GM12878 (cell line): ENCODE measurements around the gene FNIP1. TPM values are rescaled to one million over a fixed set of nuclear protein-coding genes. Genes with fewer than 3 reads are reported as not detected.
A peak's percentile ranks its signal among the peaks of the same experiment; 100 is the strongest.

Experiments
- ATAC-seq: fragments of 200-7000 bp; cut with Tn5 transposase; 3 replicates; pipeline ENCODE4 v1.9.1; 2020; ENCODE audit warnings: mild to moderate bottlenecking, moderate library complexity
- BruUV-seq: library from RNA; stranded (reverse); fragments of 400-500 nt; replicated peaks from 2 replicates; lab custom pipeline; 2021; lab: Mats Ljungman, UMichigan
- CTCF ChIA-PET: fragments of 300-600 bp; sonication (Branson Sonifier 250); formaldehyde crosslinking; extraction: SDS; loops from one replicate; lab custom pipeline; 2021; ENCODE audit warnings: inconsistent platforms; lab: Yijun Ruan, JAX
- POLR2A ChIA-PET: fragments of 350-600 bp; formaldehyde crosslinking; extraction: SDS; loops from one replicate; lab custom pipeline; 2021; ENCODE audit warnings: inconsistent platforms; lab: Charles Lee
- RAD21 ChIA-PET: fragments of 300-600 bp; sonication (Branson Sonifier 250); formaldehyde crosslinking; loops from one replicate; lab custom pipeline; 2023; ENCODE audit warnings: antibody characterized with exemption; ENCODE audit not compliant: unreplicated experiment; lab: Charles Lee
- SMC1A ChIA-PET: fragments of 300-600 bp; sonication (Branson Sonifier 250); formaldehyde crosslinking; loops from one replicate; lab custom pipeline; 2023; ENCODE audit not compliant: unreplicated experiment, uncharacterized antibody; lab: Charles Lee
- DNase-seq: peaks from one replicate; pipeline ENCODE4 v3.0.0-alpha.2; 2011; ENCODE audit warnings: low read depth, low spot score
- FAIRE-seq: peaks from 3 replicates; lab custom pipeline; 2011; peaks lifted over from hg19 to GRCh38; lab: Jason Lieb, UNC
- H2AFZ ChIP-seq: 2 replicates; pipeline ENCODE4 v1.6.0; 2011; ENCODE audit warnings: low read depth, low read length, control low read depth; ENCODE audit not compliant: control insufficient read depth
- H3K27ac ChIP-seq: 2 replicates; pipeline ENCODE4 v1.5.1; 2011; ENCODE audit warnings: control low read depth; ENCODE audit not compliant: control insufficient read depth, insufficient read depth
- H3K27me3 ChIP-seq, 2 experiments: replicated peaks in 1 of 2; 2 replicates each; pipeline versions ENCODE4 v1.6.0 to v1.6.1; 2011; ENCODE audit warnings: low read length in 1 of 2; ENCODE audit not compliant: control insufficient read depth in 2 of 2, insufficient read depth in 2 of 2
- H3K36me3 ChIP-seq, 2 experiments: 2 replicates each; pipeline ENCODE4 v1.5.1; 2011; ENCODE audit warnings: low read length in 1 of 2; ENCODE audit not compliant: control insufficient read depth in 2 of 2, insufficient read depth in 2 of 2
- H3K4me1 ChIP-seq: 2 replicates; pipeline ENCODE4 v1.6.1; 2011; ENCODE audit warnings: mild to moderate bottlenecking, low read length, moderate library complexity, mixed read lengths; ENCODE audit not compliant: control insufficient read depth, insufficient read depth
- H3K4me2 ChIP-seq: 2 replicates; pipeline ENCODE4 v1.6.0; 2011; ENCODE audit warnings: control low read depth; ENCODE audit not compliant: control insufficient read depth, insufficient read depth
- H3K4me3 ChIP-seq: fragments of 200-600 bp; sonication (generic); 2 replicates; pipeline ENCODE4 v1.5.1; 2016
- H3K79me2 ChIP-seq: 2 replicates; pipeline ENCODE4 v1.6.0; 2011; ENCODE audit warnings: low read length; ENCODE audit not compliant: control insufficient read depth, insufficient read depth
- H3K9ac ChIP-seq: 2 replicates; pipeline ENCODE4 v1.8.0; 2011; ENCODE audit warnings: low read length, control low read depth, mixed read lengths; ENCODE audit not compliant: control insufficient read depth, insufficient read depth
- H3K9me3 ChIP-seq: replicated peaks from 3 replicates; pipeline ENCODE4 v1.5.1; 2011; ENCODE audit warnings: mild to moderate bottlenecking, low read length; ENCODE audit not compliant: control insufficient read depth, insufficient read depth
- H4K20me1 ChIP-seq: 2 replicates; pipeline ENCODE4 v1.6.0; 2011; ENCODE audit not compliant: control insufficient read depth, insufficient read depth
- EED ChIP-seq: sonication (generic); IDR thresholded peaks from 2 replicates; pipeline ENCODE4 v1.6.1; 2016; ENCODE audit warnings: antibody characterized with exemption, low read depth
- EGR1 ChIP-seq, 2 experiments: IDR thresholded peaks; 1 replicate in 1 of 2; 2 replicates in 1 of 2; pipeline ENCODE4 v1.6.1; 2011 to 2012; ENCODE audit warnings: low read depth in 2 of 2, low read length in 2 of 2, borderline replicate concordance in 1 of 2, mild to moderate bottlenecking in 1 of 2, moderate library complexity in 1 of 2
- FOS ChIP-seq: IDR thresholded peaks from 3 replicates; pipeline ENCODE4 v1.6.1; 2011; ENCODE audit warnings: borderline replicate concordance; ENCODE audit not compliant: insufficient read length; ENCODE audit errors: extremely low read depth
- IKZF1 ChIP-seq: fragments of 450-650 bp; conservative IDR thresholded peaks from 2 replicates; pipeline ENCODE4 v1.6.1; 2017; ENCODE audit warnings: antibody characterized with exemption, mild to moderate bottlenecking
- IKZF2 ChIP-seq, 2 experiments: fragments of 450-650 bp; IDR thresholded peaks; 2 replicates each; pipeline ENCODE4 v1.6.1; 2017; ENCODE audit warnings: mild to moderate bottlenecking in 2 of 2, moderate library complexity in 2 of 2
- IRF4 ChIP-seq: IDR thresholded peaks from 2 replicates; pipeline ENCODE4 v1.6.1; 2011; ENCODE audit warnings: low read depth, low read length
- JUNB ChIP-seq: IDR thresholded peaks from 2 replicates; pipeline ENCODE4 v1.6.1; 2016; ENCODE audit warnings: antibody characterized with exemption, mild to moderate bottlenecking
- MEF2A ChIP-seq: IDR thresholded peaks from 2 replicates; pipeline ENCODE4 v1.6.1; 2011; ENCODE audit warnings: low read depth, mild to moderate bottlenecking, low read length, moderate library complexity; ENCODE audit not compliant: insufficient read depth
- MEF2B ChIP-seq: fragments of 450-650 bp; IDR thresholded peaks from 2 replicates; pipeline ENCODE4 v1.6.1; 2018; ENCODE audit warnings: mild to moderate bottlenecking, moderate library complexity; ENCODE audit not compliant: partially characterized antibody, poor library complexity, severe bottlenecking
- NFIC ChIP-seq: IDR thresholded peaks from 2 replicates; pipeline ENCODE4 v1.6.1; 2012; ENCODE audit warnings: low read depth, mild to moderate bottlenecking, inconsistent platforms, low read length, moderate library complexity
- PML ChIP-seq: IDR thresholded peaks from 2 replicates; pipeline ENCODE4 v1.6.1; 2012; ENCODE audit warnings: low read length, inconsistent platforms
- RAD21 ChIP-seq: IDR thresholded peaks from 2 replicates; pipeline ENCODE4 v1.6.1; 2011; ENCODE audit warnings: mild to moderate bottlenecking, low read depth, low read length, moderate library complexity; ENCODE audit not compliant: insufficient read depth
- RBBP5 ChIP-seq: fragments of 200-600 bp; sonication (generic); conservative IDR thresholded peaks from 2 replicates; pipeline ENCODE4 v1.6.1; 2016
- RUNX3 ChIP-seq: IDR thresholded peaks from 2 replicates; pipeline ENCODE4 v1.6.1; 2012; ENCODE audit warnings: low read length, inconsistent platforms
- SP1 ChIP-seq: IDR thresholded peaks from one replicate; pipeline ENCODE4 v1.6.1; 2011; ENCODE audit warnings: low read depth, low read length
- SRF ChIP-seq, 2 experiments: IDR thresholded peaks; 2 replicates each; pipeline ENCODE4 v1.6.1; 2011; ENCODE audit warnings: low read depth in 2 of 2, low read length in 2 of 2, mild to moderate bottlenecking in 1 of 2, moderate library complexity in 1 of 2
- TCF3 ChIP-seq: IDR thresholded peaks from 2 replicates; pipeline ENCODE4 v1.6.1; 2012; ENCODE audit warnings: low read depth, mild to moderate bottlenecking, low read length, borderline replicate concordance; ENCODE audit not compliant: insufficient read depth
- ZBED1 ChIP-seq: IDR thresholded peaks from 2 replicates; pipeline ENCODE4 v1.6.1; 2016; ENCODE audit warnings: borderline replicate concordance
- ZBTB4 ChIP-seq: fragments of 450-650 bp; formaldehyde crosslinking; IDR thresholded peaks from 2 replicates; pipeline ENCODE4 v1.4.0; 2022; ENCODE audit warnings: mild to moderate bottlenecking, moderate library complexity
- in situ Hi-C: fragments of 300-500 bp; cut with MboI; formaldehyde crosslinking; loops from 9 replicates; pipeline ENCODE4 v1.14.3; 2018; ENCODE audit warnings: mixed read lengths
- intact Hi-C: fragments of 100-400 bp; cut with micrococcal nuclease; formaldehyde crosslinking; loops from one replicate; pipeline ENCODE4 v1.14.2; 2022; ENCODE audit not compliant: unreplicated experiment
- polyA plus RNA-seq, 11 experiments: library from polyadenylated mRNA; depleted of rRNA in 4 of 11; unstranded in 6 of 11; stranded (reverse) in 5 of 11; fragments of >200 nt; fragmentation: Nextera tagmentation in 4 of 11; fragmentation: Illumina TruSeq in 1 of 11; extraction: Ambion mirVana in 4 of 11; extraction: Trizol in 1 of 11; gene quantifications; 1 replicate in 1 of 11; 2 replicates in 10 of 11; pipeline versions ENCODE4 v1.2.1 to v1.2.3, GENCODE V29; 2011 to 2016; ENCODE audit warnings: inconsistent platforms in 2 of 11, missing spikeins in 2 of 11, low read depth in 1 of 11
- total RNA-seq, 4 experiments: library from RNA; depleted of rRNA in 3 of 4; stranded (reverse); fragments of >200 nt in 3 of 4; fragmentation: Illumina TruSeq in 1 of 4; extraction: Trizol in 1 of 4; gene quantifications; 2 replicates each; pipeline versions ENCODE4 v1.2.1 to v1.2.3, GENCODE V29; 2013 to 2021

The FNIP1 gene
- total and polyA plus RNA-seq, 10 of the 15 experiments (the other 5 are each of a cell fraction or from before 2014, with no cell fraction given) = 4.3 to 18.0 (median 14.0) TPM

DNA sequence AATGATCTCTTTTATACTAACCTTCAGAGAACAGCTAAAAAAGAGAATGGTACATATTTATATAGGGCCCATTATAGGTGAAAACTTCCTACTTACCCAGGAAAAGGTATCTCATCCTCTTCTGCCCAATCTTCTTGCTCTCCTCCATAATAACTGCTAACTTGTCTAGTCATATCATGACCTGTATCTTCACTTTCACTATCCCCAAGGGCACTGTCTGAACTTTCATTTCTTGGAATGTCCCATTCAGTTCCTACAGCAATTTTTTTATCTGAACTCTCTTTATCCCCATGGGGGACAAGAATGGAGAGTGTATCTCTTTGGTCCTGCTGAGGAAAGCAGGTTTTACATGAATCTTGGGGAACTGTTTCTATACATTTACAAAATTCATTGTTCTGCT is 125.4 kb downstream of the FNIP1 start:
- ATAC-seq (peak; percentile 78), DNase-seq (peak; percentile 19), FAIRE-seq (no peak)
- H2AFZ ChIP-seq = no peak overlapping the region
- H3K27ac ChIP-seq = no peak overlapping the region; the same call in 1 of the 2 replicates
- TF ChIP-seq EED (peak; percentile 78), RAD21 (0 out of 2 replicates have a peak, but pooled peaks have one; percentile 11), JUNB (peak; percentile 84), RUNX3 (peak; percentile 43; the same call in 1 of the 2 replicates), TCF3 (no peak), NFIC (peak; percentile 50; the same call in 1 of the 2 replicates), SP1 (no peak), EGR1 (IDR thresholded peaks at IDR 0.05; ENCODE audit: borderline replicate concordance in 1 of 2, low read depth in 2 of 2, low read length in 2 of 2) (no peak), SRF (IDR thresholded peaks at IDR 0.05; ENCODE audit: low read depth in 2 of 2, low read length in 2 of 2) (0 out of 4 replicates have a peak, but pooled peaks of 1 of the 2 experiments have one; percentile 15), MEF2A (0 out of 2 replicates have a peak, but pooled peaks have one; percentile 35), IKZF2 (IDR thresholded peaks at IDR 0.05) (peak; percentile 69 to 82), IRF4 (peak; percentile 80; the same call in 1 of the 2 replicates), ZBTB4 (CRISPR knock-in tag) (no peak), PML (no peak), ZBED1 (peak; percentile 54; the same call in 1 of the 2 replicates), IKZF1 (peak; percentile 52; the same call in 1 of the 2 replicates), MEF2B (peak; percentile 77), FOS (no peak), RBBP5 (no peak)
- H3K4me2 ChIP-seq = peak overlapping the region; percentile 20; the same call in 1 of the 2 replicates
- no peaks in the 10 kb centered on the region for H3K79me2 ChIP-seq
- no peaks in the 10 kb centered on the region for H3K9me3 ChIP-seq
- H3K4me3 ChIP-seq = no peak overlapping the region
- ChIA-PET SMC1A (interaction anchor here (0.7 to 3.6 kb wide), 6 partner anchors 9 to 336 kb away, joined by 3 to 16 read pairs (median 4); no protein-coding TSS in a partner anchor), POLR2A (interaction anchor here (0.6 to 1.3 kb wide), 3 partner anchors 18 to 41 kb away, joined by 3 read pairs; no protein-coding TSS in a partner anchor), CTCF (interaction anchor here (1.2 to 1.4 kb wide), 3 partner anchors 14 to 336 kb away, joined by 3 read pairs; no protein-coding TSS in a partner anchor), RAD21 (interaction anchor here (0.6 to 1.4 kb wide), 3 partner anchors 24 to 143 kb away, joined by 3 to 5 read pairs (median 4); no protein-coding TSS in a partner anchor)
- no peaks in the 10 kb centered on the region for H3K27me3 ChIP-seq
- intact Hi-C loops (no loop called here), in situ Hi-C loops (no loop called here)
- peaks cover 0 to 2% of the 10 kb centered on the region in 2 experiments; a peak in 1 of 4 replicates for H3K36me3 ChIP-seq
- no TSS peak for BruUV-seq
- peaks cover 38% of the 10 kb centered on the region for H3K4me1 ChIP-seq
- no peaks in the 10 kb centered on the region for H4K20me1 ChIP-seq
- no peak overlapping the region for H3K9ac ChIP-seq
